Measurements from ENCODE around the gene DIP2C.

DIP2C gene

DNA sequence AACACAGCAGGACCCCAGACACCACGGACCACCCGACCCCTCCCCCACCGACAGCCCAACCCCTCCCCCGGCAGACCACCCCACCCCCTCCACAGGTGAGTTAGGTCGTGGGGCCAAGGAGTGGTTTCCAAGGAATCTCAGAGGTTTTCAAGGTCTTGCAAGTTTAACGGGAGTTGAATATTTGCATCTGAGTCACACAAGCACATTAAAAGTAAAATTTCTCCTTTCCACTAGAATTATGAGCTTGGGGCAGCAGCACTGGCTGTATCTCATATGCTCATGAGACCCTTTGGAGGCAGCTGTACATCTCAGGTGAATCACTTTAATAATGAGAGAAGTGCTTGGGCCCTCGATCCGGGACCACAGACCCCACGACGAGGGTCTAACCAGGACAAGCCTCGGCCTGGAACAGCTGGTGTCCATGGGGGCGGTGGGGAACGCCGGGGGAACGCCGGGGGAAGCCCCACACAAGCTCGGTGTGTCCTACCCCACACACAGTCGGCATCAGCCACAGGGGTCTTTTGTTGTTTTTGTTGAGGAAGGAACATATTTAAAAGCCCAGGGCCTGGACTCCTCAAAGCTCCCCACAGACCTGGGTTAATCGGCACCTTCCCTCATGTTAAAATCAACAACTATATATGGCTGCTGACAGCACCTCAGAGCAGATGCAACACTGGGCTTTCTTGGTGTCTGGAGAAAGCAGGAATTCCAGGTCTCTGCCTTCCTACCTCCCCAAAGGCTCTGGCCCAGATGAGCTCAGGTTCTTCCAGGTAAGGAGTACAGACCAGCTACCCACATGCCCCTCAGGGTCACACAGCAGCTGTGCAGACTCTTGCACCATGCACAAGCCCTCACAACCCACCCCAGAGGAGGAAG is 130.3 kb downstream of the DIP2C start:
- no peak overlapping the region for H3K27ac ChIP-seq (ENCODE audit: low read length)
- DNase-seq (no peak), ATAC-seq (ENCODE audit: insufficient read depth, low read depth) (no peak)
- H3K9me3 ChIP-seq (ENCODE audit: insufficient read depth, low read length, severe bottlenecking): no peaks in the 10 kb centered on the region
- no peaks in the 10 kb centered on the region for H3K4me1 ChIP-seq (ENCODE audit: insufficient read depth, low read length)
- no peak for TF ChIP-seq EZH2 (IDR thresholded peaks at IDR 0.05; ENCODE audit: borderline replicate concordance, low read depth, low read length, severe bottlenecking)
- TF ChIP-seq, protein P1, sequence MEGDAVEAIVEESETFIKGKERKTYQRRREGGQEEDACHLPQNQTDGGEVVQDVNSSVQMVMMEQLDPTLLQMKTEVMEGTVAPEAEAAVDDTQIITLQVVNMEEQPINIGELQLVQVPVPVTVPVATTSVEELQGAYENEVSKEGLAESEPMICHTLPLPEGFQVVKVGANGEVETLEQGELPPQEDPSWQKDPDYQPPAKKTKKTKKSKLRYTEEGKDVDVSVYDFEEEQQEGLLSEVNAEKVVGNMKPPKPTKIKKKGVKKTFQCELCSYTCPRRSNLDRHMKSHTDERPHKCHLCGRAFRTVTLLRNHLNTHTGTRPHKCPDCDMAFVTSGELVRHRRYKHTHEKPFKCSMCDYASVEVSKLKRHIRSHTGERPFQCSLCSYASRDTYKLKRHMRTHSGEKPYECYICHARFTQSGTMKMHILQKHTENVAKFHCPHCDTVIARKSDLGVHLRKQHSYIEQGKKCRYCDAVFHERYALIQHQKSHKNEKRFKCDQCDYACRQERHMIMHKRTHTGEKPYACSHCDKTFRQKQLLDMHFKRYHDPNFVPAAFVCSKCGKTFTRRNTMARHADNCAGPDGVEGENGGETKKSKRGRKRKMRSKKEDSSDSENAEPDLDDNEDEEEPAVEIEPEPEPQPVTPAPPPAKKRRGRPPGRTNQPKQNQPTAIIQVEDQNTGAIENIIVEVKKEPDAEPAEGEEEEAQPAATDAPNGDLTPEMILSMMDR (IDR thresholded peaks at IDR 0.05; ENCODE audit: borderline replicate concordance, extremely low read depth, low read length, poor library complexity, severe bottlenecking): no peak
- H3K9ac ChIP-seq (ENCODE audit: low read depth, low read length): no peak overlapping the region
- no peak overlapping the region for H2AFZ ChIP-seq (ENCODE audit: low read depth, low read length)
- H3K4me2 ChIP-seq (ENCODE audit: insufficient read depth, low read length): no peak overlapping the region
- no peaks in the 10 kb centered on the region for H3K79me2 ChIP-seq (ENCODE audit: insufficient read depth, low read length)
- H3K36me3 ChIP-seq (ENCODE audit: insufficient read depth, low read length): no peaks in the 10 kb centered on the region
- H3K4me3 ChIP-seq (ENCODE audit: low read depth in 1 of 2, low read length in 2 of 2): no peak overlapping the region
- no peaks in the 10 kb centered on the region; the same call in 1 of the 2 replicates for H4K20me1 ChIP-seq (ENCODE audit: insufficient read depth, low read length)
- peaks cover 21% of the 10 kb centered on the region for H3K27me3 ChIP-seq (ENCODE audit: insufficient read depth, low read length, poor library complexity)

DNA sequence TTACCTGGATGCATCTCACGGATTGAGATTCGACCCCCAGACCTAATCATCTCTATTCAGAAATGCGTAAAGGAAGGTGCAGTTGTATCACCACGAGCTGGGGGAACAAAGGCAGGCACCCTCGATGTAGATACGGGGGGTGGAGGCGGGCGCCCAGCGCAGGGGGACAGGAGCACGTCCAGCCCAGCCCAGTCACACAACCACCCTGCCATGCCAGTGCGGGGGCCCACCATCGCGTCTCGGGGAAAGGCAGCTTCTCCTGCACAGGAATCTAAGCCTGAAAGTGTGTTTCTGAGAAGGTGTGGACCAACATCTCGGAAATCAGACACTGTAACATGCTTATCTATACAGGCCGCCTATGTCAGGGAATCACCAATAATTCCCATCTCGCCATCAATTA is 131.1 kb downstream of the DIP2C start:
- no peaks in the 10 kb centered on the region for H3K9me3 ChIP-seq (ENCODE audit: insufficient read depth, low read length, severe bottlenecking)
- no peak overlapping the region for H3K9ac ChIP-seq (ENCODE audit: low read depth, low read length)
- DNase-seq: no peak
- peaks cover 23% of the 10 kb centered on the region for H3K27me3 ChIP-seq (ENCODE audit: insufficient read depth, low read length, poor library complexity)
- no peaks in the 10 kb centered on the region for H3K4me1 ChIP-seq (ENCODE audit: insufficient read depth, low read length)
- no peak for ATAC-seq (ENCODE audit: insufficient read depth, low read depth)
- no peaks in the 10 kb centered on the region; the same call in 1 of the 2 replicates for H4K20me1 ChIP-seq (ENCODE audit: insufficient read depth, low read length)
- no peak overlapping the region for H2AFZ ChIP-seq (ENCODE audit: low read depth, low read length)
- TF ChIP-seq EZH2 (IDR thresholded peaks at IDR 0.05; ENCODE audit: borderline replicate concordance, low read depth, low read length, severe bottlenecking): no peak
- TF ChIP-seq, protein P1 (IDR thresholded peaks at IDR 0.05; ENCODE audit: borderline replicate concordance, extremely low read depth, low read length, poor library complexity, severe bottlenecking): no peak
- H3K4me2 ChIP-seq (ENCODE audit: insufficient read depth, low read length): no peak overlapping the region
- no peaks in the 10 kb centered on the region for H3K79me2 ChIP-seq (ENCODE audit: insufficient read depth, low read length)
- H3K4me3 ChIP-seq (ENCODE audit: low read depth in 1 of 2, low read length in 2 of 2): no peak overlapping the region
- no peak overlapping the region for H3K27ac ChIP-seq (ENCODE audit: low read length)
- no peaks in the 10 kb centered on the region for H3K36me3 ChIP-seq (ENCODE audit: insufficient read depth, low read length)

DNA sequence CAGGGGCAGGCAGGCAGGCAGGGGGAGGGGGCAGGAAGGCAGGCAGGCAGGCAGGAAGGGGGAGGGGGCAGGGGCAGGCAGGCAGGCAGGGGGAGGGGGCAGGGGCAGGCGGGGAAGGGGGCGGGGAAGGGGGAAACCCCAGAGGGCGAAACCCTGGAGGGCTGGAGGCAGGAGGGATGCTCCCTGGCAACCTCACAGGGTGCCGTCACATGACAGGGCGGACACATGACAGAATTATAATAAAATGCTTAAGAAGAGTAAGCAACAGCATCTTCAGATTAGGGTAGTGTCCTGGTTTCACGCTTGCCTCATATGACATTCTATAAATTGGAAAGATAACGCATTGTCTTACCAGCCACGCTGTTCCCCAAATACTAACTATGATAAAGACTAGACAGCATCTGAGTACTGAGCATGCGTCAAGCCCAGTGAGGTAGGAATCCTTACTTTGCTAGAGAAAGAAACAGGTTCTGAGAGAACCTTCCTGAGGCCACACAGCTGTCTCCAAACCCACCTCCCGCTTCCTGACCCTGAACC is 131.6 kb downstream of the DIP2C start:
- Histone ChIP-seq H3K36me3 (ENCODE audit: insufficient read depth, low read length) (no peaks in the 10 kb centered on the region), H3K9ac (ENCODE audit: low read depth, low read length) (no peak overlapping the region), H3K27me3 (ENCODE audit: insufficient read depth, low read length, poor library complexity) (peaks cover 22% of the 10 kb centered on the region), H3K27ac (ENCODE audit: low read length) (no peak overlapping the region), H3K4me2 (ENCODE audit: insufficient read depth, low read length) (no peak overlapping the region), H3K79me2 (ENCODE audit: insufficient read depth, low read length) (no peaks in the 10 kb centered on the region), H3K9me3 (ENCODE audit: insufficient read depth, low read length, severe bottlenecking) (no peaks in the 10 kb centered on the region), H3K4me1 (ENCODE audit: insufficient read depth, low read length) (no peaks in the 10 kb centered on the region), H2AFZ (ENCODE audit: low read depth, low read length) (no peak overlapping the region), H4K20me1 (ENCODE audit: insufficient read depth, low read length) (no peaks in the 10 kb centered on the region; the same call in 1 of the 2 replicates), H3K4me3 (ENCODE audit: low read depth in 1 of 2, low read length in 2 of 2) (no peak overlapping the region)
- DNase-seq (peak; percentile 17), ATAC-seq (ENCODE audit: insufficient read depth, low read depth) (no peak)
- TF ChIP-seq EZH2 (IDR thresholded peaks at IDR 0.05; ENCODE audit: borderline replicate concordance, low read depth, low read length, severe bottlenecking): no peak
- TF ChIP-seq, protein P1 (IDR thresholded peaks at IDR 0.05; ENCODE audit: borderline replicate concordance, extremely low read depth, low read length, poor library complexity, severe bottlenecking): no peak

Measured in DND-41 (cell line).